Upper lobe of left lung (tissue), 6 donors: Measurements from ENCODE around the gene C1QC. TPM values are rescaled to one million over a fixed set of nuclear protein-coding genes. Genes with fewer than 3 reads are reported as not detected.

ENCODE experiments used
- ATAC-seq, 2 donors: fragments of 200-7000 bp; cut with Tn5 transposase; one replicate each; pipeline ENCODE4 v1.9.1; 2022; ENCODE audit warnings: mild to moderate bottlenecking in 2 of 2, moderate library complexity in 2 of 2; ENCODE audit not compliant: low FRiP score in 2 of 2
- DNase-seq, 2 donors: peaks; one replicate each; pipeline ENCODE4 v3.0.0-alpha.2; 2019 to 2020
- H3K27ac ChIP-seq, 4 donors: fragments of 200-600 bp; sonication (generic); one replicate each; pipeline ENCODE4 v1.5.1; 2016 to 2019
- H3K27me3 ChIP-seq, 4 donors: fragments of 200-600 bp; sonication (generic); one replicate each; pipeline ENCODE4 v1.5.1; 2017 to 2019
- H3K36me3 ChIP-seq, 4 donors: fragments of 200-600 bp; sonication (generic); one replicate each; pipeline ENCODE4 v1.5.1; 2016 to 2019
- H3K4me1 ChIP-seq, 4 donors: fragments of 200-600 bp; sonication (generic); one replicate each; pipeline ENCODE4 v1.5.1; 2018 to 2019
- H3K4me3 ChIP-seq, 4 donors: fragments of 200-600 bp; sonication (generic); one replicate each; pipeline ENCODE4 v1.5.1; 2017 to 2019; ENCODE audit warnings: mild to moderate bottlenecking in 2 of 4, moderate library complexity in 1 of 4
- H3K9me3 ChIP-seq, 4 donors: fragments of 200-600 bp; sonication (generic); one replicate each; pipeline ENCODE4 v1.5.1; 2018 to 2019
- EP300 ChIP-seq, 4 donors: sonication (generic); formaldehyde crosslinking; IDR thresholded peaks; one replicate each; pipeline ENCODE4 v1.5.1; 2017; ENCODE audit warnings: antibody characterized with exemption in 4 of 4, control low read depth in 2 of 4
- POLR2A ChIP-seq, 4 donors: fragments of 450-650 bp; IDR thresholded peaks; one replicate each; pipeline ENCODE4 v1.5.1; 2016 to 2017; ENCODE audit warnings: antibody characterized with exemption in 4 of 4, mild to moderate bottlenecking in 2 of 4
- POLR2AphosphoS5 ChIP-seq, 2 donors: sonication (generic); formaldehyde crosslinking; IDR thresholded peaks; one replicate each; pipeline ENCODE4 v1.5.1; 2017; ENCODE audit warnings: antibody characterized with exemption in 2 of 2
- WGBS, 2 donors: methylation state at CpG; one replicate each; pipeline ENCODE4 v1.1.5; 2017 to 2018; 5-methylcytosine and 5-hydroxymethylcytosine counted together
- total RNA-seq, 6 donors: library from RNA; depleted of rRNA in 4 of 6; stranded (reverse); fragments of >200 nt in 4 of 6; gene quantifications; one replicate each; pipeline versions ENCODE4 v1.1.0 to v1.2.1, GENCODE V29; 2016 to 2021
- TF ChIP-seq, protein P1 (sequence below), 6 experiments: fragments of 450-650 bp in 4 of 6; fragments of 200-600 bp in 2 of 6; sonication (generic) in 2 of 6; IDR thresholded peaks; one replicate each; pipeline ENCODE4 v1.5.1; 2016 to 2019; ENCODE audit warnings: antibody characterized with exemption in 6 of 6
- donor health status: DM: no; HTN: no; CAD: no; lungs with moderate emphysema.
- donor health status: DM: no; HTN: yes; CAD: no; lungs with severe emphysema.

C1QC gene
- total RNA-seq, 6 donors from 2014 or later, result 188 to 817 (median 529) TPM

DNA sequence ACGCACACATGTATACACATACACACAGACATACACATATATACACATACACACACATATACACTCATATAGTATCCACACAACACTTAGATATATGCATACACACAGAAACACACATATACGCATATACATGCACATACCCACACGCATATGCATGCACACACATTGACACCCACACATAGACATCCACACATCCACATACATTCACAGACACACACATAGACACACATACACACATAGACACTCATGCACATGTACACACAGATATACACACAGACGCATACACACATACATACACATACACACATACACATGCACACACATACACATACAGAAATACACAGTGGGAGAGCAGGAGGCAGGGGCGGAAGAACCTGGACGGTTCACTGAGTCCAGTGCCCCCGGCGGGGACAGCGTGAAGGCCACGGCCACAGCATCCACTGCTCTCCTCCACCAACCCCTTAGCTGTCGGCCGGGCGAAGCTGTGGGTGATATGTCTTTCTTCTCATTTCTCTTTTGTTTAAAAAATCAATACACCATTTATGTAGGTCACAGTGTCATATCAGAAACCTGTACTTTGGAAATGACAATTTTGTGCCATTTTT, 6.8 kb downstream of the C1QC start:
- Histone ChIP-seq H3K4me1 (no peaks in the 10 kb centered on the region), H3K4me3 (no peak overlapping the region), H3K9me3 (no peaks in the 10 kb centered on the region), H3K27me3 (no peaks in the 10 kb centered on the region), H3K36me3 (no peaks in the 10 kb centered on the region), H3K27ac (no peak overlapping the region)
- no peak for DNase-seq
- no peak for TF ChIP-seq POLR2AphosphoS5 (IDR thresholded peaks at IDR 0.05)
- TF ChIP-seq EP300 (IDR thresholded peaks at IDR 0.05), result no peak
- TF ChIP-seq POLR2A (IDR thresholded peaks at IDR 0.05), result no peak
- TF ChIP-seq, protein P1, sequence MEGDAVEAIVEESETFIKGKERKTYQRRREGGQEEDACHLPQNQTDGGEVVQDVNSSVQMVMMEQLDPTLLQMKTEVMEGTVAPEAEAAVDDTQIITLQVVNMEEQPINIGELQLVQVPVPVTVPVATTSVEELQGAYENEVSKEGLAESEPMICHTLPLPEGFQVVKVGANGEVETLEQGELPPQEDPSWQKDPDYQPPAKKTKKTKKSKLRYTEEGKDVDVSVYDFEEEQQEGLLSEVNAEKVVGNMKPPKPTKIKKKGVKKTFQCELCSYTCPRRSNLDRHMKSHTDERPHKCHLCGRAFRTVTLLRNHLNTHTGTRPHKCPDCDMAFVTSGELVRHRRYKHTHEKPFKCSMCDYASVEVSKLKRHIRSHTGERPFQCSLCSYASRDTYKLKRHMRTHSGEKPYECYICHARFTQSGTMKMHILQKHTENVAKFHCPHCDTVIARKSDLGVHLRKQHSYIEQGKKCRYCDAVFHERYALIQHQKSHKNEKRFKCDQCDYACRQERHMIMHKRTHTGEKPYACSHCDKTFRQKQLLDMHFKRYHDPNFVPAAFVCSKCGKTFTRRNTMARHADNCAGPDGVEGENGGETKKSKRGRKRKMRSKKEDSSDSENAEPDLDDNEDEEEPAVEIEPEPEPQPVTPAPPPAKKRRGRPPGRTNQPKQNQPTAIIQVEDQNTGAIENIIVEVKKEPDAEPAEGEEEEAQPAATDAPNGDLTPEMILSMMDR (IDR thresholded peaks at IDR 0.05), result no peak
- no peak for ATAC-seq
- WGBS, 2 donors, result 87 to 92% methylated on average over 13 of the region's 13 CpGs

DNA sequence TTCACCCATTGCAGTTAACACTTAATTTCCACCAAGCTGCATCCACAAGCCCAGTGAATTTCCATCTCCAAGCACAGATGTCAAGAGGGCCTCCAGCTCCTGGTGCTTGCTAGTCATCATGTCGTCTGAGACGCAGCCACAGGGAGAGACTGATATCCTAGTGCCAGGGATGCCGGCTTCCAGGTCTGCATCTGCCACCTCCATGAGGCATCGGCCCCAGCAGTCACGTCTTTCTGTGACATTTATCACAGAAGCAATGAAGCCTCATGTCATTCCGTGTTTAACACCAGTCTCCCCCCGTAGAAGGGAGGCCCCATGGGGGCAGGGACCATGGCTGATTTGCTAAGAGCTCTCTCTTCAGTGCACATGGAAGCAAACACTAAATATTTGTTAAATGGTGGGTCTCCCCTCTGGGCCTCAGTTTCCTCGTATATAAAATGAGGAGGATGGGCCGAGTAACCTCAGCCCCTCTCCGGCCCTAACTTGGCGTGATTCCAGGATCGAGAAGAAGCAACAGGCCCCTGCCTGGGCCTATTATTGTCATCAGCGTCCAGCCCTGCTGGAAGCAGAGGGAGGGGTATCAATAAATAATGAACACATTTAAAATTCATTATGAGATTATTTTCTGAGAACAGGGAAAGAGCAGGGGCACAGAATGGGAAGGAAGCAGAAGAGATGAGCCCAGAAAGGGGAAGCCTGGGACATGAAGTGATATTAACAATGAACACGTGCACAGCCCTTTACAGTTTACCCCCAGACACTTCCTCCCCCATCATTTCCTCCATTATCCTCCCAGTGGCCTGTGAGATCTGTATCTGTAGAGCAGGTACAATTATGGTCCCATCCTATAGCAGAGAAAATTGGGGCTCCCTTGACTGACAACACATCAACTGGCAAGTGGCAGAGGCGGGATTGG, 8.8 kb downstream of the C1QC start:
- 64 to 69% methylated on average over 15 of the region's 15 CpGs for WGBS, 2 donors
- DNase-seq (no peak), ATAC-seq (peak in 1 of 2 donors; percentile 66)
- H3K9me3 ChIP-seq, result no peaks in the 10 kb centered on the region
- TF ChIP-seq EP300 (IDR thresholded peaks at IDR 0.05) (no peak), POLR2AphosphoS5 (IDR thresholded peaks at IDR 0.05) (no peak), POLR2A (IDR thresholded peaks at IDR 0.05) (no peak)
- TF ChIP-seq, protein P1 (IDR thresholded peaks at IDR 0.05), result no peak
- no peaks in the 10 kb centered on the region for H3K4me1 ChIP-seq
- no peak overlapping the region for H3K4me3 ChIP-seq
- H3K27me3 ChIP-seq, result no peaks in the 10 kb centered on the region
- peak overlapping the region in 2 of 4 donors; percentile 30 to 41 for H3K27ac ChIP-seq
- H3K36me3 ChIP-seq, result no peaks in the 10 kb centered on the region

DNA sequence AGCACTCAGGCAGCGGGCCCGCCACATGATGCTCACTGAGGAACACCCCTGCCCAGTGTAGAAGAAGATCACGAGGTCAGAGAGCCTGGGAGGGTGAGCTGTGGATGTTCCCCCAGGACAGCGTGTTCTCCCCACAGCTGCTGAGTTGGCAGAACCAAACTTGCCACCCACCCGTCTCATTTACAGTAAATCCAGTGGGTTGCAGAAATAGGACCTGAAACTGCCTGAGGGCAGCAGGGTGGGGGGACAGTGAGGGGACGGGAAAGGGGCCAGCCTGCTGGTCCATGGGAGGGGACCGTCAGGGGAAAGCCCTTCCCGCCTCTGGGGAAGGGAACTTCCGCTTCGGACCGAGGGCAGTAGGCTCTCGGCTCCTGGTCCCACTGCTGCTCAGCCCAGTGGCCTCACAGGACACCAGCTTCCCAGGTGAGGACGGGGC, 9.5 kb downstream of the C1QC start, which contains the start of gene C1QB:
C1QB (plus strand) TSS at position 356 of the 436 bp plus-strand sequence. CDS start 6,227 bp downstream, outside the sequence.
- no peaks in the 10 kb centered on the region for H3K4me1 ChIP-seq

DNA sequence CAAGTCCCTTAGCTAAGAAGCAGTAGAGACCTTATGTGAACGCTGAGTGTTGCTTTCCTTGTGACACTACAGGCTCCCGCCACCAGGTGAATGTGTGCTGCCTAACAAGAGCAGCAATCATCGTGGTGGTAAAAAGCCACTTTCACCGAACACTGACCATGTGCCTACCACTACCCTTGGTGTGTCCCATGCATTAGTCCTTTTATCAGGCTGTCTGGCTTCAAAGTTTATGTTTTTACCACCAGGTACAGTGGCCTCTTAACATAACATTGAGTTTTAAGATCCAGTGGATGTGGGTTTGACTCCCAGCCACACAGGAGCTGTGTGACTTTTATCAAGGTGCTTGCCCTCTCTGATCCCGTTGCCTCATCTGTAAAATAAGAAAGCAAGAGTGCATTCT, 11.3 kb downstream of the C1QC start:
- DNase-seq (no peak), ATAC-seq (no peak)
- no peaks in the 10 kb centered on the region for H3K9me3 ChIP-seq
- H3K4me3 ChIP-seq, result peak overlapping the region in 3 of 4 donors; percentile 31 to 42 (median 33)
- WGBS, 2 donors, result 63% methylated on average over 5 of the region's 5 CpGs
- no peaks in the 10 kb centered on the region for H3K4me1 ChIP-seq
- H3K36me3 ChIP-seq, result no peaks in the 10 kb centered on the region
- no peak overlapping the region for H3K27ac ChIP-seq
- TF ChIP-seq POLR2A (IDR thresholded peaks at IDR 0.05) (no peak), EP300 (IDR thresholded peaks at IDR 0.05) (no peak)
- TF ChIP-seq, protein P1 (IDR thresholded peaks at IDR 0.05), result peak in 1 of 6 experiments; percentile 10
- no peaks in the 10 kb centered on the region for H3K27me3 ChIP-seq

More for the DNA sequence above, 9.5 kb downstream of the C1QC start, which contains the start of gene C1QB:
- TF ChIP-seq EP300 (IDR thresholded peaks at IDR 0.05) (peak in 1 of 4 donors; percentile 78), POLR2A (IDR thresholded peaks at IDR 0.05) (peak in 1 of 4 donors; percentile 72), POLR2AphosphoS5 (IDR thresholded peaks at IDR 0.05) (peak in 1 of 2 donors; percentile 37)
- TF ChIP-seq, protein P1 (IDR thresholded peaks at IDR 0.05), result no peak
- DNase-seq, result peak; percentile 53 to 67
- peak within 1 kb of the TSS in 3 of 4 donors; percentile 31 to 42 (median 33) for H3K4me3 ChIP-seq
- peak; percentile 65 to 88 for ATAC-seq
- H3K27ac ChIP-seq, result peak within 1 kb of the TSS in 3 of 4 donors; percentile 35 to 74 (median 44)
- no peaks in the 10 kb centered on the region for H3K9me3 ChIP-seq
- no peaks in the 10 kb centered on the region for H3K27me3 ChIP-seq
- 73 to 77% methylated on average over 12 to 13 of the region's 13 CpGs for WGBS, 2 donors
- no peaks in the 10 kb centered on the region for H3K36me3 ChIP-seq
